ENCODE data around the gene FBLL1. TPM values are rescaled to one million over a fixed set of nuclear protein-coding genes. Genes with fewer than 3 reads are reported as not detected.

The FBLL1 gene
- total and polyA plus RNA-seq, 2 of the 8 experiments (the other 6 are each of a cell fraction or from before 2014, with no cell fraction given) = 8.3 to 30.9 TPM

GRCh38 chr5:168578538-168579487 lies 49.7 kb downstream of the FBLL1 start, which contains the start of gene PANK3:
TSS of gene PANK3 (minus strand) at chr5:168579368. CDS start at chr5:168579283, 85 bp downstream.
- peak within 1 kb of the TSS; percentile 64; the same call in 1 of the 2 replicates for H2BK12ac ChIP-seq (ENCODE audit: low read depth, low read length)
- peak within 1 kb of the TSS; percentile 32 for H4K91ac ChIP-seq (replicated peaks; ENCODE audit: insufficient read length, low read length)
- peaks cover 0 to 4% (median 2%) of the 10 kb centered on the region in 4 experiments; a peak in 2 of 8 replicates for H3K36me3 ChIP-seq (ENCODE audit: control insufficient read depth in 2 of 4, insufficient read depth in 4 of 4, low read length in 3 of 4)
- H3K56ac ChIP-seq (replicated peaks; ENCODE audit: insufficient read length, low read depth, low read length) = peak within 1 kb of the TSS; percentile 90
- peak within 1 kb of the TSS; percentile 97; the same call in 1 of the 2 replicates for H4K8ac ChIP-seq (ENCODE audit: extremely low read depth, insufficient read depth, low read length)
- FAIRE-seq (no peak), DNase-seq (ENCODE audit: low read depth in 1 of 2, low spot score in 2 of 2) (peak in 1 of 2 experiments; percentile 80)
- peak within 1 kb of the TSS; percentile 82 for H2BK5ac ChIP-seq (ENCODE audit: low read depth, low read length)
- H3K79me1 ChIP-seq (ENCODE audit: low read depth, low read length) = no peaks in the 10 kb centered on the region; the same call in 1 of the 2 replicates
- peak within 1 kb of the TSS; percentile 61 for H4K5ac ChIP-seq (ENCODE audit: insufficient read length, low read depth, low read length)
- H3K4me1 ChIP-seq (replicated peaks in 1 of 4; ENCODE audit: control insufficient read depth in 3 of 4, insufficient read depth in 4 of 4, low read length in 3 of 4) = peaks cover 0 to 9% (median 4%) of the 10 kb centered on the region in 4 experiments; a peak in 4 of 7 replicates
- H2BK15ac ChIP-seq (ENCODE audit: low read length) = 0 out of 2 replicates have a peak within 1 kb of the TSS, but pooled peaks have one; percentile 20
- H3K23me2 ChIP-seq (ENCODE audit: low read depth, low read length) = no peaks in the 10 kb centered on the region; the same call in 1 of the 2 replicates
- H3K27me3 ChIP-seq (replicated peaks in 1 of 4; ENCODE audit: control insufficient read depth in 3 of 4, extremely low read depth in 1 of 4, insufficient read depth in 3 of 4, low read length in 3 of 4) = no peaks in the 10 kb centered on the region
- no peaks in the 10 kb centered on the region for H3K9me3 ChIP-seq (ENCODE audit: insufficient read depth in 2 of 2, low read depth in 1 of 2, low read length in 1 of 2)
- no peak within 1 kb of the TSS for H3K23ac ChIP-seq (ENCODE audit: insufficient read length)
- peak within 1 kb of the TSS; percentile 79 to 97 (median 88) for H3K4me3 ChIP-seq (ENCODE audit: extremely low read depth in 1 of 4, insufficient read depth in 2 of 4, low read depth in 3 of 4, low read length in 4 of 4)
- peaks cover 11 to 12% of the 10 kb centered on the region in 2 experiments for H4K20me1 ChIP-seq (replicated peaks in 1 of 2; ENCODE audit: control insufficient read depth in 1 of 2, insufficient read depth in 2 of 2, low read length in 2 of 2)
- H2BK120ac ChIP-seq (replicated peaks; ENCODE audit: low read depth, low read length) = peak within 1 kb of the TSS; percentile 0
- H2AK5ac ChIP-seq (ENCODE audit: low read depth, low read length) = no peak within 1 kb of the TSS; the same call in 1 of the 2 replicates
- H3K79me2 ChIP-seq (ENCODE audit: control insufficient read depth in 1 of 2, insufficient read depth in 2 of 2, low read length in 2 of 2) = peaks cover 29 to 50% of the 10 kb centered on the region in 2 experiments
- POLR2A ChIA-PET (ENCODE audit: partially characterized antibody) = interaction anchor here (0.6 to 1.5 kb wide), 12 partner anchors 11 to 420 kb away, joined by 3 to 8 read pairs (median 4); no protein-coding TSS in a partner anchor
- H2AFZ ChIP-seq (ENCODE audit: low read length) = peak within 1 kb of the TSS; percentile 80
- H3K9ac ChIP-seq (replicated peaks in 1 of 4; ENCODE audit: extremely low read depth in 1 of 4, low read depth in 3 of 4, low read length in 3 of 4) = peak within 1 kb of the TSS; percentile 82 to 93 (median 90)
- peak within 1 kb of the TSS; percentile 83 for H3K18ac ChIP-seq (ENCODE audit: extremely low read depth, low read length)
- H3K14ac ChIP-seq (ENCODE audit: insufficient read length) = no peak within 1 kb of the TSS
- H3K4ac ChIP-seq (replicated peaks; ENCODE audit: insufficient read length, low read depth, low read length) = peak within 1 kb of the TSS; percentile 15
- CTCF ChIA-PET (ENCODE audit: partially characterized antibody) = interaction anchor here (1.2 to 1.8 kb wide), 2 partner anchors 286 to 1002 kb away, joined by 3 to 4 read pairs; no protein-coding TSS in a partner anchor
- WGBS, 2 experiments (ENCODE audit: extremely low coverage in 1 of 2, insufficient coverage in 1 of 2, insufficient read length in 1 of 2, insufficient replicate concordance in 2 of 2, low coverage in 1 of 2, low lambda C conversion rate in 2 of 2, missing lambda C conversion rate in 1 of 2) = 2% methylated on average over 44 of the region's 63 CpGs; no CpG with 5 or more reads in 1 of the 2 experiments
- peak within 1 kb of the TSS; percentile 58 to 74 for H3K4me2 ChIP-seq (ENCODE audit: insufficient read depth in 1 of 2, low read depth in 2 of 2, low read length in 2 of 2)
- peak within 1 kb of the TSS; percentile 86 for H3K27ac ChIP-seq (ENCODE audit: low read depth, low read length)
- H2BK20ac ChIP-seq (ENCODE audit: low read length) = no peak within 1 kb of the TSS
- TF ChIP-seq TAF1 (IDR thresholded peaks at IDR 0.05; ENCODE audit: low read depth, low read length) (no peak), TAF7 (optimal IDR thresholded peaks at IDR 0.05; ENCODE audit: borderline replicate concordance, low read depth, low read length) (no peak), SAP30 (IDR thresholded peaks at IDR 0.05; ENCODE audit: insufficient read depth, insufficient replicate concordance, low read length) (peak; percentile 91), FOSL1 (IDR thresholded peaks at IDR 0.05; ENCODE audit: insufficient read depth, low read depth, low read length) (no peak), TEAD4 (IDR thresholded peaks at IDR 0.05; ENCODE audit: low read depth, low read length) (no peak), CTCF (IDR thresholded peaks at IDR 0.05; ENCODE audit: control extremely low read depth in 1 of 3, insufficient read depth in 1 of 3, low read depth in 1 of 3, low read length in 3 of 3) (peak in 1 of 3 experiments; percentile 3; a peak in 1 of 4 replicates)
